Ammon's horn (tissue), 1 donor: ENCODE measurements around the gene IPO13.
A peak's percentile ranks its signal among the peaks of the same experiment; 100 is the strongest.

ENCODE experiments used
- DNase-seq: peaks from one replicate; pipeline ENCODE4 v3.0.0-alpha.2; 2016; ENCODE audit warnings: low spot score

IPO13 gene

DNA sequence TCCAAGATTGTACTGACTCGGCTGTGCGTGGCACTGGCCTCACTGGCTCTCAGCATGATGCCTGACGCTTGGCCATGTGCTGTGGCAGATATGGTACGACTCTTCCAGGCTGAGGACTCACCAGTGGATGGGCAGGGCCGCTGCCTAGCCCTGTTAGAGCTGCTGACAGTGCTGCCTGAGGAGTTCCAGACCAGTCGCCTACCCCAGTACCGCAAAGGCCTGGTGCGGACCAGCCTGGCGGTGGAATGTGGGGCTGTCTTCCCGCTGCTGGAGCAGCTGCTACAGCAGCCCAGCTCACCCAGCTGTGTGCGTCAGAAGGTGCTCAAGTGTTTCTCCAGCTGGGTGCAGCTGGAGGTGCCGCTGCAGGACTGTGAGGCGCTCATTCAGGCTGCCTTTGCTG lies 2.9 kb downstream of the IPO13 start:
- DNase-seq: no peak

DNA sequence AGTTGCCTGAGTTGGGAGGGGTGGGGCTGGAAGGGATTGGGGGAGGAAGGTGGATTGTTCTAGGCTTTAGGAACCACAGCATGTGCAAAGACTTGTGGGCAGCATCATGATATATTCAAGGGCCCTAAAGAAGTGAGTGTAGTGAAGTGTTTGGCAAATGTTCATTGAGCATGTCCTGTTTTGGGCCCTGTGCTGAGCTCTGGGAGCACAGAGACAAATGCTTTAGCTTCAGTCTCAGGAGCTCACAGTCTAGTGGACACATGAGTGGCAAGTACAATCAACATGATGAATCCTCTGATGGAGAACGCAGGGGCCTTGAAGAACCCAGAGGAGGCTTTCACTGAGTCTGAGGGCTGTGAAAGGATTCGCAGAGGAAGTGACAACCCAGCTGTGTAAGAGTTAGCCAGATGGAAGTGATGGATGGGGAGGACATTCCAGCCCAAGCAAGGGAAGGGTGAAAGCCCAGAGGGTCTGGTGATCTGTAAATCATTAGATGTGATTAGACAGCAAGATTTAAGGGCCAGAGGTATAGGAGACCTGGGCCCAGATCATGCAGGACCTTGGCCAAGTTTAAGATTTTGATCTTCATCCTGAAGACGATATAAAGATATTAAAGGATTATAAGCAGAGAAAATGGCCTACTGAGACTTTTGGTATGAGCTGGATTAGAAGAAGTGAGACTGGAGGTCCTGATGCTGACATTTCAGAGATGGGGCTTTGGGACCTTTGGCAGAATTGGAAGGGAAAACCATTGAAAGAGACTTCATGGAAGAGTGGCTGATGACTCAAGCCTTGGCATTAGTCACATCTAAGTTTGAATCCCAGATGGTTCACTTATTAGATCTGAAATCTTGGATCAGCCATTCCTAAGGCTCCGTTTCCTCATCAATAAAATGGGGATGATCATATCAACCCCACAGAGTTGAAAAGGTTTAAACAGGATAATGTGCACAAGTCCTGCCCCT lies 4.6 kb downstream of the IPO13 start:
- DNase-seq: no peak

DNA sequence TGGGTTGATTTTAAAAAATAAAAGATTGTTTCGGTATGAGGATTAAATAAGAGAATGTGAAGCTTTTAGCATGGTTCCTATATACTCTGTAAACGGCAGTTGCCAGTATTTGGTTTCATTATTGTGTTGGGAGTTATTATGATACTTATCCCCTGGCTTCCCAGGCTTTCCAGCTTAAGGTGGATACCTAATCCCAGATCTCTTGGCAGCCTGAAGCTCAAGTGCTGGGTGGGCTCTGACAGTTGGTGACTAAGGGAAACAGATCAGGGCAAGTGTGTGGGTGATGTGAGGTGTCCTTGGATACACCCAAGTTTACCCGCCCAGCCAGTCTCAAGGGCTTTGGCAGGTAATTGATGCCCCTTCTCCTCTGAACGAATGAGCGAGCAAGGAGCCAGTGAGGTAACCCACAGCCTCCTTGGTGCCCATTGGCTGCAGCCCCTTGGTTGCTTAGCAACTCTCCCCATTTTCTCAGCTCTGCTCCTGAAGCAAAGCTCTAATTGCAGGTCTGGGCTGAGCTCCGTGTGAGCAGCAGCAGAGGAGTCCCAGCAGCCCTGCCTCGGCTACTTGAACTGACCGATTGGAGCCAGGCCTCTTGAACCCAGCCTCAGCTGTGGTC lies 6.1 kb downstream of the IPO13 start:
- DNase-seq: peak; percentile 49

DNA sequence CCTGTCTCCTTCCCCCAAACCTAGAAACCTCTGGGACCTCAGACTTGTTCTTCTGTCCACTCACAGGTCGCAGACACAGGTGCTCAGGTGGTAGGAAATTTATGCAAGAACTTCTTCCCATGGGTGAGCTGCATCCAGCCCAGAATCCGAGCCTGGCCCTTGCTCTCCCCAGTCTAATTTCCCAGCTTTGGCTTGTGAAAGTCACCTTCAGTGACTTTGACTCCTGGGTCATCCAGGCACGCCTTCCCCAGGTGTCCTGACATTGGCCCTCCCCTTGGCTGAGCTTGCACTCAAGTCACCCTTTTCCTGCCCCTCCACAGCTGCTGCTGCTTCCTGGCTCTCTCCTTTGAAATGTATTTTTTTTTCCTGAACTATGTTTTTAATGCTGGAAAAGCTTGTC lies 6.6 kb downstream of the IPO13 start:
- DNase-seq: no peak

DNA sequence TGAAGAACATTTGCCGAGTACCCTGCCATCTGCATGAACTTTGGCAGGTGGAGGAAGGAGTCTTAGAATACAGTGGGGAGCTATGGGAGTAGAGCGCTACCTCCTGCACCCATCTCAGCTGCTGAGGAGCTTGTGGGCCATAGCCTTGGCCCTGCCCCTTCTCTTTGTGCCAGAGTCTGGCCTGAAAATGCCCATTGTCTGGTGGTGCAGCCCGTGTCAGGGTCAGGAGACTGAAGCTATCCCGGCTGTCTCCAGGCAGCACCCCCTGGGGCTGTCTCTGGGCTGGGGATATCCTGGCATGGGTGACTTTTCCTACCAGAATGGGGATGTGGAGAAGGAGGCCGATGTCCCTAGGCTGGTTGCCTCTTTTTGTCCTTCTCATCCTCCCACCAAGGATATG lies 7.3 kb downstream of the IPO13 start:
- DNase-seq: peak; percentile 94

DNA sequence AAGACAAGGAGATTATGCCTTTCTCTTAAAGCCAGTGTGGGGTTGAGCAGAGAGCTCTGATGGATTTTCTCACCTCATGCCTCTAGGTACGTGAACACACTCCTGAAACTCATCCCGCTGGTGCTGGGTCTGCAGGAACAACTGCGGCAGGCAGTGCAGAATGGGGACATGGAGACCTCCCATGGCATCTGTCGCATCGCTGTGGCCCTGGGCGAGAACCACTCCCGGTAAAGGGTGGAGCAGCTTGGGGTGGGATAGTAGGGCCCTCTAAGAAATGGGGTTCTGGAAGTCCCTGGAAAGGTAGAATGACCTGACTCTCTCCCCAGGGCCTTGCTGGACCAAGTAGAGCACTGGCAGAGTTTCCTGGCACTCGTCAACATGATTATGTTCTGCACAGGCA lies 9.5 kb downstream of the IPO13 start:
- no peak for DNase-seq

DNA sequence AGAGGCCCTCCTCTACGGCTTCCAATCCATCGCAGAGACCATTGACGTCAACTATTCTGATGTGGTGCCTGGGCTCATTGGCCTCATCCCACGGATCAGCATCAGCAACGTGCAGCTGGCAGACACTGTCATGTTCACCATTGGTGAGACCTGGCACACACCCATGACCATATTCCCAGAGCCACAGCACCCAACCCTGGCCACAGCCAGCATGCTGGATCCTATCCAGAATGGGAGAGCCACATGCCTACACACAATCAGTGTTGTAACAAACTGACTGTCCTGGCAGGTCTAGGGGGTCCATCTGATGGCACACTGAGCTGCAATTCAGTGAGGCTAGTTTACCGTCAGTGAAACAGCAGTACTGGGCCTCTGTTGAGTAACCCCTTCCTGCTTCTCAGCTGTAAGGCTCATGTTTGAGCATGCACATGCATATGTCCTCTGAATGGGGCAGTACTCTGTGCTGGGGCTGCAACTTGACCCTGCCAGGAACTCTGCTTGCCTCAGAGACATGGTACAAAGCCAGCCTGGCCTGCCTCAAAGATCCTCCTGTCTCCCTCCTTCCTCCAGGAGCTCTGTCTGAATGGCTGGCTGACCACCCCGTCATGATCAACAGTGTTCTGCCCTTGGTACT lies 10.8 kb downstream of the IPO13 start:
- no peak for DNase-seq

DNA sequence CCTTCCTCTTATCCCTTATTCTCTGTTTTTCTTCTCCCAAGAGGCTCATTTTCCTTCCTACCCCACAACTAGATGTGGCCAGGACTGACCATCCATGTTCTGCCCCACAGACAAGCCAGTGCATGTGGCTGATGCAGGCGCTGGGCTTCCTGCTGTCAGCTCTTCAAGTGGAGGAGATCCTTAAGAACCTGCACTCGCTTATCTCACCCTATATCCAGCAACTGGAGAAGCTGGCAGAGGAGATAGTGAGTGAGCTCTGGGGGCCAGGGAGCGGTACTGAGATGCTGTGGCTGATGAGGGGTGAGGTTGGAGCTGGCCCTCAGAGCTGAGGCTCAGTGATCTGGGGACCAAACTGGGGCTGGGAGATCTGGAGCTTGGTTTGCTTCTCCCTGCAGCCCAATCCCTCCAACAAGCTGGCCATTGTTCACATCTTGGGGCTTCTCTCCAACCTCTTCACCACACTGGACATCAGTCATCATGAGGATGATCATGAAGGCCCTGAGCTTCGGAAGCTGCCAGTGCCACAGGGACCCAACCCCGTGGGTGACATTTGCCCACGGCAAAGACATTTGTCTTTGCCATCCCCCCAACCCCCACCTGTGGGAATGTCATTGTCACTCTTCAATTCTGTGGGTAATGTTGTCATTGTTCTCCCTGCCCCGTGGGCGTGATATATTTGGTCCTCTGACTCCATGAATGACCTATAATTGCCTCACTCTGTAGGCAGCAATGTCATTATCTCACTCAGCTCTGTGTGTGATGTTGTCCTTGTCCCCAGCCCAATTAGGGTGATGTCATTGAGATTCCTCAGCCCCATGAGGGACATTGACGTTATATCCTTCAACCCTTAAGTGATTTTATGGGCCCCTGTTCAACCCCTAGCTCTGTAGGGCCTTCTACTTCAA lies 11.9 kb downstream of the IPO13 start:
- no peak for DNase-seq

DNA sequence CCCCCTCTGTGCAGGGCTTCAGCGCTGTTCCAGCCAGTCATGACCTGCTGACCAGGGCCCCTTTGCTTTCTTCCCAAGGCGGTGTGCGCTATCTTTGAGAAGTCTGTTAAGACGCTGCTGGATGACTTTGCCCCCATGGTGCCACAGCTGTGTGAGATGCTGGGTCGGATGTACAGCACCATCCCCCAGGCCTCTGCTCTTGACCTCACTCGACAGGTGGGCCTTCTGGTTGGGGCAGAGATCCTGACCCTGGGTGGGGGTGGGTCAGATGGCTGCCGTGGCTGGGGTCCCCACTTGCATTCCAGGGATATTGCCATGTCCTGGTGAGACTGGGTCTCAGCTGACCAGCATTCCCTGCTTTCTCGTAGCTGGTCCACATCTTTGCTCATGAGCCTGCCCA lies 14.0 kb downstream of the IPO13 start:
- no peak for DNase-seq

DNA sequence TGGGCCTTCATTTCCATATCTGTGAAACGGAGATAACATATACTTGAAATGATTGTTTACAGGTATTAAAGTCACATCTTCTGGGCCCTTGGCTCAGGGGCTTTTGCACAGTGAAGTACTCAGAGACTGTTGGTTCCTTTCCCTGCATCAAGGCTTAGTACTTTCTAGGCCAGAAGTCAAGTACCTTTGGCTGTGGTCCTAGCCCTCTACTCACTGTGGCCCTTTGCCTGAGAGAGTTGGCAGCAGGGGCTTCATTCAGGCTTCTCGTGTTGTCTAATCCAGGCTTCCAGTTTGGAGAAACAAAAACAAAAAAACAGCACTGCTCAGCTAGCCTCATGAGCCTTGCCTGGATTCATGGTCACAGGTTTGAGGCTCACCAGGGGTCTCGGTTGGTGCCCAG lies 14.9 kb downstream of the IPO13 start:
- no peak for DNase-seq

DNA sequence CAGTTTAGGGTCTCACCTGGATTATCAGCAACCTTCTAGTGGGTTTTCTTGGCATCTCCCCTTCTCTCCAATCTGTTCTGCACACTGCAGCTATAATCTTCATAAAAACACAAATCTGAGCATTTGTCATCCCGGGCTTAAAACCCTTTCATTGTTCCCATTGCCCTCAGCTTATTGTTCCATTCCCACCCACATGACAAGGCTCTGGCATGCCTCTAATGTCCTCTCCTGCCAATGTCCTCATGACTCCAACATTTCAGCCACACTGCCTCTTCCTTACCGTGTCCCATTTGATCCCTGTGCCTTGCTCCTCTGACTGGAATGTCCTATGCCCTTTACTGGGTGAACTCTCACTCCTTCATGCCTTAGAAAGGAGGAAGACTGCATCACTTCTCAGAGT lies 15.6 kb downstream of the IPO13 start:
- DNase-seq: peak; percentile 79

DNA sequence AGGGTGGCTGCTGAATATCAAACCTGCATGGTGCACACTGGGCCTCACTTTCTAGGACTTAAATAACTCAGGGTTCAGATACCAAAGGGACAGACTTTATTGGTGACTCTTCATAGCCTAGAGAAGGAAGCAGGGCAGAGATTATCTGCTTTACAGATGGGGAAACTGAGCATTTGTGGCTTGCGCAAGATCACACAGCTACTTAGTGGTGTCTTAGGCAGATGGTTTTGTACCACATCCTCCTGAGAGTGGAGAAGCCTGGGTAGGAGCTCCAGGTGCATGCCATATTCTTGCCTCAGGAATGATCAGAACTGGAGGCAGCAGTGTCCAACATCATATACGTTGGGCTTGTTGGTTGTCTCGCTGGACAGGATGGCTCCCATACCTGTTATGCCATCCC lies 16.3 kb downstream of the IPO13 start:
- no peak for DNase-seq

DNA sequence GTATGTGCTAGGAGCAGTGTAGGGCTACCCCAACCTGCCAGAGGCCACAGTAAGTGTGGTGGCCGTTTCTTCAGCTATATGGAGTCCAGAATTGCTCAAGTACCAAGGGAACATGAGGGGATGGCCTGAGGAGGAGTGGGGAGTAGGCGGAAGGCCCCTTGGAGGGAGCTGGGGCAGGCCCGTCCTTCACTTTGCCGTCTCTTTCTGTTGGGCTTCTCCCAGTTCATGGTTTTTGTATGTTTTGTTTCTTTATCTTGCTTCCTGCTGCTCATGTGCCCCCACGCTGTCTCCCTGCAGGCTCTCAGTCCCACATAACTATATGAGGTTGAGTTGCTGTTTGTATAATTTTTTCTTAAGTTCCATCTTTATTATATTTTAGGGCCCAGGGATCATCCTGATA lies 17.1 kb downstream of the IPO13 start:
- DNase-seq: no peak

DNA sequence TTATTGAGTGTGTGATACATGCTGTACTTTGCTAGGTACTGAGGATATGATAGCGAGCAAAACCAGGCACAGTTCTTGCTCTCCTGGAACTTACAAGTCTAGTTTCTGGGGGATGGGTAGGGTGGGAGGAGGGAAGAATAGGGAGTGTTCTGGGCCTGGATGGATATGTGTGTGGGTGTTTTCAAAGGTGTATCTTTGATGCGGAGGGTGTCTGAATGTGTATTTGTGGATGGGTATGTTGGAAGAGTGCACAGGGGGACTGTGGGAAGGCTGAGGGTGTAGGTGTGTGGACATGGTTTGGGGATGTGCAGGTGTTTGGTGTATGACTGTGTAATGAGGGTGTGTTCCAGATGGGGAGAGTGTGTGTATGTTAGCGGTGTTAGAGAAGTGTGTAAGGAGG lies 18.6 kb downstream of the IPO13 start:
- DNase-seq: no peak

DNA sequence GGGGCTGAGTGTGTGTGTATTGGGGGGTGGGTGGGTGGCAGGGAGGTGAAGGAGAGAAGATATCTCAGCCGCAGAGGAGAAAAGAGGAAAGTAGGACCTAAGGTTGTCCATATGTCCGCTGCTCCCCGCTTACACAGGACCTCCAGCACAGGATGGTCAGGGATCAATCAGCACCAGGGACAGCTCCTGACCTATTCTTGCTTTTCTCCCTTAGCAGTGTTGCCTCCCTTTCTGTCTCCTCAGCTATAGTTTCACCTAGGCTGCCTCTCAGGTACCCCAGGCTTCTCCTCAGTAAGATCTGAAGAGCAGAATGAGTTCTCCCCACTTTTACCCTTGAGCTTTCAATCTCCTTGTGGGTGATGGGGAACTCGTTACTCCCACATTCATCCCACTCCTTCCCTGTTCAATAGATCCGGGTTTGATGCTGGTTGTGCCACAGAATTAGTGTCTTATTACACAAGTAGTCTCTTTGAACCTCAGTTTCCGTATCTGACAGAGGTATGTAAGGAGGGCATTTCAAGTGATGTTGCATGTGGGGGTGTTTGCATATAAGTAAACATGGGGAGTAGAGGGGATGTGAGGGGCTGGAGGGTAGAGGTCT lies 21.7 kb downstream of the IPO13 start:
- no peak for DNase-seq

DNA sequence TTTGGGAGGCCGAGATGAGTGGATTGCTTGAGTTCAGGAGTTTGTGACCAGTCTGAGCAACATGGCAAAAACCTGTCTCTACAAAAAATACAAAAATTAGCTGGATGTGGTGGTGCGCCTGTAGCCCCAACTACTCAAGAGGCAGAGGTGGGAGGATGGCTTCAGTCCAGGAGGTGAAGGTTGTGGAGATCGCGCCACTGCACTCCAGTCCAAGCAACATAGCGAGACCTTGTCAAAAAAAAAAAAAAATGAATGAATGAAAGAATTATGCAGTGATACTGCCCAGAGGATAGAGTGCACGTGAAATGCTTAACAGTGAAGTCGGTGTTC lies 22.6 kb downstream of the IPO13 start:
- no peak for DNase-seq

DNA sequence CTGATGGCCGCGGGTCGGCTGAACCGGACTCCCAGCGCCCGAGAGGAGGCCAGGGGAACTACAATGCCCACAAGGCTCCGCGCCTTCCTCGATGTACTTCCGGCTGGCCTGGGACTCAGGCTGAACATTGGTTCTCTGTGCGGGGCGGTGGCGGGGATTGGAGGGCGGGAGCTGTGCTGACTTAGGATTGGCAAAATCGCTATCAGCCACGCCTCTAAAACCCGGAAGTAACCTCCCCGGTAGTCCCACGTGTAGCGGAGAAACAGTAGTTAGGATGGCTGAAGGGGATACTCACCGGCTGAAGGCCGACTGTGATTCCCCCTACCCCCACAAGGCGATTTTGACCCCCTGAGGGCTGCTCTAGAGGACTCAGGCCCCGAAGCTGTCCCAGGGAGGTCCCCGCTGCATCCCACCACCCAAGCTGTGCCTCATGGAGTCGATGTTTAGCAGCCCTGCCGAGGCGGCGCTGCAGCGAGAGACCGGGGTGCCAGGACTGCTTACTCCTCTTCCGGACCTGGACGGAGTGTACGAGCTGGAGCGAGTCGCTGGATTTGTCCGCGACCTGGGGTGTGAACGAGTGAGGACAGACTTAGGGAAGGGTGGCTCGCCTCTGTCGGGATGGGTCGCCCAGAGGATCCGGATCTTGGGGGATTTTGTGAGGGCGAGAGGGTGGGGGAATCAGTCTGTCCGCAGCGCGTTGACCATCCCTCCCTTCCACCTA lies 23.2 kb downstream of the IPO13 start, which contains the start of gene DPH2:
Gene DPH2 (plus strand): TSS at position 265 of the 721 bp plus-strand sequence. CDS start 166 bp downstream, at position 431.
- DNase-seq: peak; percentile 98

DNA sequence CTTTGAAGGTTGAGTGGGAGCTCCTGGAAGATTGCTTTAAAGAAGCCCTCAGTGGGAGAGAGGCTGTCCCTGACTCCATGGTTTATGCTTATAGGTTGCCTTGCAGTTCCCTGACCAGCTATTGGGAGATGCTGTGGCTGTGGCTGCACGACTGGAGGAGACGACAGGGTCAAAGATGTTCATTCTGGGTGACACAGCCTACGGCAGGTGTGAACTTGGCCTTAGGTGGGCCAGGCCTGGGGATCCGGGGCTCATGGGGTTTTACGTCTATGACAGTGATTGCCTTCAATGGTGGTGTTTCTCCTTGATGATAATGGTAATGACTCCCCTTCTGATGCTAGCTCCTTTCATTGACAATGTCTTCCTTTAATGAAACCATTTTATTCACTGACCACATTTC lies 23.8 kb downstream of the IPO13 start:
- DNase-seq: no peak

DNA sequence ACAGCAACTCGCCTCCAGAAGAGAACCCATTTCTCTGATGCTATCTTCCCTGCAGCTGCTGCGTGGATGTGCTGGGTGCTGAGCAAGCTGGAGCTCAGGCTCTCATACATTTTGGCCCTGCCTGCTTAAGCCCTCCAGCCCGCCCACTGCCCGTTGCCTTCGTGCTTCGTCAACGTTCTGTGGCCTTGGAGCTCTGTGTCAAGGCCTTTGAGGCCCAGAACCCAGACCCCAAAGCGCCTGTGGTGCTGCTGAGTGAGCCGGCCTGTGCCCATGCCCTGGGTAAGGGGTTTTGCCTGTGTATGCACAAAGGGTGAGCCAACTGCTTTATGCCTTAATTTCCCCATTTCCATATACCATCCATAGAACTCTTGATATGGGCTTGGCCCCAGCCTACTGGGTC lies 24.2 kb downstream of the IPO13 start:
- DNase-seq: no peak

DNA sequence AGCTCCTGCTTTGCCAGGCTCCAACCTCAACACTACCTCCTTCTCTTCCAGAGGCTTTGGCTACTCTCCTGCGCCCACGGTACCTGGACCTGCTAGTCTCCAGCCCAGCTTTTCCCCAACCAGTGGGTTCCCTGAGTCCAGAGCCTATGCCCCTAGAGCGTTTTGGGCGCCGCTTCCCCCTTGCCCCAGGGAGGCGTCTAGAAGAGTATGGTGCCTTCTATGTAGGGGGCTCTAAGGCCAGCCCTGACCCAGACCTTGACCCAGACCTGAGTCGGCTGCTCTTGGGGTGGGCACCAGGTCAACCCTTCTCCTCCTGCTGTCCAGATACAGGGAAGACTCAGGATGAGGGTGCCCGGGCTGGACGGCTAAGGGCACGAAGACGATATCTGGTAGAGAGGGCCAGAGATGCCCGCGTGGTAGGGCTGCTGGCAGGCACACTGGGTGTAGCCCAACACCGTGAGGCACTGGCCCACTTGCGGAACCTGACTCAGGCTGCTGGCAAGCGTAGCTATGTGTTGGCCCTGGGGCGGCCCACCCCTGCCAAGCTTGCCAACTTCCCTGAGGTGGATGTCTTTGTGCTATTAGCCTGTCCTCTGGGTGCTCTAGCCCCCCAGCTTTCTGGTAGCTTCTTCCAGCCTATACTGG lies 24.7 kb downstream of the IPO13 start:
- no peak for DNase-seq
